Dermis microvascular lymphatic vessel endothelial cell (primary cell): ENCODE results near the gene TFF1. TPM values are rescaled to one million over a fixed set of nuclear protein-coding genes. Genes with fewer than 3 reads are reported as not detected.
A peak's percentile ranks its signal among the peaks of the same experiment; 100 is the strongest.
"Not testable (repeated sequence)": the region's sequence is repeated elsewhere in the genome, so short reads cannot be mapped to it uniquely, and the experiment has no call there.

ENCODE experiments used
- DNase-seq, 2 donors: peaks; one replicate each; pipeline versions ENCODE4 v3.0.0 to v3.0.0-alpha.2; 2010; ENCODE audit warnings: low read depth in 2 of 2
- total RNA-seq: library from RNA; depleted of rRNA; stranded (reverse); fragments of >200 nt; gene quantifications from 2 replicates; pipeline ENCODE4 v1.2.1, GENCODE V29; 2014

Gene TFF1
- total RNA-seq, result not detected in 2 replicates

- peak; percentile 56 to 89 for DNase-seq
Measured at GRCh38 chr21:42366292-42367010, at the start of gene TFF1. Gene TFF1, minus strand, starts transcription at chr21:42366535. Its CDS starts 40 bp downstream, at chr21:42366495.

- DNase-seq, result peak; percentile 37 to 86
Measured at GRCh38 chr21:42414928-42415769, 48.8 kb upstream of the TFF1 start.

- DNase-seq, result no peak
Measured at GRCh38 chr21:42414553-42414927, 48.2 kb upstream of the TFF1 start.

DNA sequence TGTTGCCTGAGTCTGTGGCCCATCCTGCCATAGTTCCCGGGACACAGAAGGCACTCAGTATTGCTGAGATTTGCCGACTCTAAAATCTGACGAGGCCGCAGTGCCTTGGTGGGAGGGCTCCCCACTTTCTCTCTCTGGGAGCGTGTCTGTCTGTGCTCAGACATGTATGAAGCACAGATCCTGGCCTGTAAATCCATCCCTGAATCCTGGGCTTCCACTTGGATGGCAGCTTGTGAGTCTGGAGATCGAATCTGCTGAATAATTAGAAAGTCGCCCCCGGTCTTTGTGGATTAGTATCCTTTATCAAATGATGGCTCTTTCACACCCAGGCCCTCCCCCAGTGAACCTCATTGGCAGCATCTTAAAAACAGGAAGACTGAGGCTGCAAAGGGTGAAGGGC lies 47.7 kb upstream of the TFF1 start:
- no peak for DNase-seq

DNA sequence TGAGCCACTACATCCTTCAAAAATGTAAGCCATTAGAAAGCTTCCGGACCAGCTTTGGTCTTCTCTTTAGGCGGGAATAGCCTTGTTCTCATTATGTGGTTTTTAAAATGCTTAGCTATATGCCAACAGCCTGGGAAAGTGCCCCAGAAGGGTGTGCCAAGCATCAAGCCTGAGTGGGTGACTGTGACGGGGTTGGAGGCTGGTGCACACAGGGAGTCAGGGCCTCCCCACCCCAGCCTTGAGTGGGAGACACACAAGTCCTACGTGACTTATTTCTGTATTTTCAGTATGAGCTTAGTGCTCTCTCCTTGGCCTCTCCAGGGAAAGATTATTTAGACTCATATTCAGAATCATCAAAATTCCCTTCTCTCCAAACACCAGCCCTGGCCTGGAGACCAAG lies 47.2 kb upstream of the TFF1 start:
- DNase-seq, result no peak

GRCh38 chr21:42413093-42413492 lies 46.8 kb upstream of the TFF1 start:
- DNase-seq, result no peak

- no peak for DNase-seq
Measured at GRCh38 chr21:42412636-42412933, 46.2 kb upstream of the TFF1 start.

DNA sequence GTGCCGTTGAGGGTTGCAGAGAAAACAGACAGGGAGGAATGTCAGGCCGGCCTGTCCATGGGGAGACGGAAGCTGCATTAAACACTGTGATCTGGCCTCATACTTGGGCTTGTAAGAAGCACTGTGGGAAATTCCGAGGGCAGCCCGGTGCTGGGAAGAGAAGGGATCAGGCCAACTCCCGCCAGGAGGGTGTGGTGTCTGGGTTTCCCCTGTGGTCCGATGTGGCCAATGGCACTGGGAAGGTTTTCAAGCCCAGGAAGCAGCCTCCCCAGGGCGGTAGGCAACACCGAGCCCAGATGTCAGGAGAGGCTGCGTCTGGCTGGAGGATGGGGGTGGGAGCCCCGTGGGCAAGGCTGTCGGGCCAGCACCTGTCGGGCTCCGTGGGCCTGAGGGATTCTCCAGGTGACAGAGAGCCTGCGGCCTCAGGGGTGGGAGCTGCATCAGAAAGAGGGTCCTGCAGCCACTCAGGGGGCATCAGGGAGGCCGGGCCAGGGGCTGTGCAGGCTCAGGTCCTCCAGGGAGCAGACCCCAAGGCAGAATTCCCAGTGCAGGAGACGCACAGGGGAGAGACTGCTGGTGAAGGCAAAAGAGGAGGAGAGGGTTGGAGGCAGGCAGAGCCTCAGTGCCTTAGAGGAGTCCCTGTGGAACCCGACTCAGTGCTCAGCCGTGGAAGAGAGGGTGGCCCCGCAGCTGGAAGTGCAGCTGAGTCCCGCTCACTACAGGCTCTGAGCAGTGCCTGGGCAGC lies 45.7 kb upstream of the TFF1 start:
- no peak for DNase-seq

- no peak for DNase-seq
Measured at GRCh38 chr21:42411197-42411869, 45.0 kb upstream of the TFF1 start.

- DNase-seq, result no peak
Measured at GRCh38 chr21:42409366-42409765, 43.0 kb upstream of the TFF1 start.

DNA sequence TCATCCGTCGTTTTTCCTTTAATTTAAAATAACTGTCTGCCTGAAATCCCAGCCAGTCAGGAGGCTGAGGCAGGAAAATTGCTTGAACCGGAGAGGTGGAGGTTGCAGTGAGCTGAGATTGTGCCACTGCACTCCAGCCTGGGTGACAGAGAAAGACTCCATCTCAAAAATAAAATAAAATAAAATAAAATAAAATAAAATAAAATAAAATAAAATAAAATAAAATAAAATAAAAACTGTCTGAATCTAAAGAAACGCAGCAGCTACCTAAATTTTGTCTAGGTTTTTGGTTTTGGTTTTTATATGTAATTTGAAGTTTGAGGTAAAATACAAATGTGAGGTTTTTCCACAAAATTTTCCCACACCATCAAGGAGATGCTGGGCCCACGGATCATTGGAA lies 42.4 kb upstream of the TFF1 start:
- DNase-seq, result not testable (repeated sequence)

GRCh38 chr21:42407476-42407875 lies 41.1 kb upstream of the TFF1 start:
- DNase-seq, result no peak

DNA sequence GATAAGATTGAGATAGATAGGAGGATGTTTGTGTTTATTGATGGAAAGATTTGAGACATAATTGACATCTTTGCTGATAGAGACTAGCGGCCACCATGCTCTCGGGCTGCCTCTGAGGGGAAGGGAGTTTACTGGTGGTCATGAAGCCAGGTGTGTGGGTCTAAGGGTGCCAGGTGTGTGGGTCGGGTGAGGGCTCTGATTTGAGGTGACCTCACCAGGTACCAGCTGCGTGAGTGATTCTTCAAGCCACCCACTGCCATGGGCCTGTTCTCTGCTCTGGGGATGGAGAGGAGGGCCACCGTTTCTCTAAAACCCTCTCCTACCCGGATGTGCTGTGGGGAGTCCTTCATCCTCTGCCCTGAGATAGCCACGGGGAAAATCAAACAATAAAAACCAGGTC lies 40.5 kb upstream of the TFF1 start:
- no peak for DNase-seq

GRCh38 chr21:42406201-42406621 lies 39.9 kb upstream of the TFF1 start:
- no peak for DNase-seq

DNA sequence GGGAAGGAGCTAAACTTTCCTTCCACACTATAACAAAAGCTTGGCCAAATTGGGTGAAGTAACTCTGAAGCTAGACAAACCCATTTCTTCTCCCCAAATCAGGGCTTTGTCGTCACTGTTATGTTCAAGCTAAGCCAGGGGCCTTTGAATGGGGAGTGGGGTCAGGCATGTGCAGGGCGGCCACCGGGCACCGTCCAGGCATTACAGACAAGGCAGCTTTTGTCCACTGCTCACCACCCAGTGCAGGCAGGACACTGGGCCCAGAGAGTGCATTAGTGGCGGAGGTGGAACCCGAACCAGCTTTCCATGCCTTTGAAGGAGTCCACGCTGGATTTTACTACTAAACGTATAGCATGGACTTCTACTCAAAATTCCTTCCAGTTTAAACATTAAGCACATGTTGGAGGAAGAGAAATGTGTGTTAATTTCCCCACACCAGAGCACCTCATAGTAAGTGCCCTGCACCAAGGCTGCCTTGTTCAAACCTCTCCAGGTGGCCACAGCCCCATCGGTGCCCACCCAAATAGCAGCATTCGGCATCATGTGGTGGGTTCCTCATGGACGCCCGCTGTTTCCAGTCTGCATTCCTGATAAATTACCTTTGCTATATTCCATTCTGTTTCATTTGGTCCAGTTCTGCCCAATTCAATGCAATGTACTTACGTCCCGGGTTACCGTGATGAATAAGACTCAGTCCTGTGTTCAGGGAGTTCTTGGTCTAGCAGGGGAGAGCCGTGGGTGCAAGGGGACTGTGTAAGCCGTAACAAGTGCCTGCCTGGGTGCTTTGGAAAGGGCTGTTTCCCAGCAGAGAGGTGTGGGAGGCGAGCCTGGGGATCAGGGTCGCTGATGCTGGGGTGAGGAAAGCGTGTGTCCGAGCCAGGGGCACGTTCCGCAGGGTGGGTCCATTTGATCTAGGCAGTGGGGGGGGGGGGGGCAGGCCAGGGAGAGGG lies 39.0 kb upstream of the TFF1 start:
- no peak for DNase-seq

GRCh38 chr21:42404539-42404938 lies 38.2 kb upstream of the TFF1 start:
- no peak for DNase-seq

GRCh38 chr21:42403611-42404231 lies 37.4 kb upstream of the TFF1 start, which contains the start of gene UBASH3A:
Gene UBASH3A, plus strand, starts transcription at chr21:42403902. Its CDS starts 44 bp downstream, at chr21:42403946.
- DNase-seq, result no peak

DNA sequence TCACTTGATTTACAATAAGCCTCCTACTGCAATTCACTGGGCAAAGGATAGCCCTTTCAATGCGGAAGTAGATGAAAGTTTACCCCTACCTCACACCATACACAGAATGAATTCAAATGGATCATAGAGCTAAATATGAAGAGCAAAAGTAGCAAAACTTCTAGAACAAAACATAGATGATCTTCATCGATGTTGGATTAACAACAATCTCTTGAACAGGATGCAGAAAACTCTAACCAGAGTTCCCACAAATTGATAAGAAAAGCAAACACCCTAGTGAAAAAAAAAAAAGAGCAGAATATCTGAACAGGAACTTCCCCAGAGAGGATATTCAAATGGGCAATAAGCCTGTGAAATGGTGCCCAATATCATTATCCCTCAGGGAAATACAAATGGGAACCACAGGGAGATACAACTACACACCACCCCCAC lies 35.5 kb upstream of the TFF1 start:
- DNase-seq, result no peak

GRCh38 chr21:42401154-42401553 lies 34.8 kb upstream of the TFF1 start:
- no peak for DNase-seq

- DNase-seq, result no peak
Measured at GRCh38 chr21:42400525-42400924, 34.2 kb upstream of the TFF1 start.
